Measurements from ENCODE around the gene PC.
"Not testable (repeated sequence)": the region's sequence is repeated elsewhere in the genome, so short reads cannot be mapped to it uniquely, and the experiment has no call there.

The PC gene

DNA sequence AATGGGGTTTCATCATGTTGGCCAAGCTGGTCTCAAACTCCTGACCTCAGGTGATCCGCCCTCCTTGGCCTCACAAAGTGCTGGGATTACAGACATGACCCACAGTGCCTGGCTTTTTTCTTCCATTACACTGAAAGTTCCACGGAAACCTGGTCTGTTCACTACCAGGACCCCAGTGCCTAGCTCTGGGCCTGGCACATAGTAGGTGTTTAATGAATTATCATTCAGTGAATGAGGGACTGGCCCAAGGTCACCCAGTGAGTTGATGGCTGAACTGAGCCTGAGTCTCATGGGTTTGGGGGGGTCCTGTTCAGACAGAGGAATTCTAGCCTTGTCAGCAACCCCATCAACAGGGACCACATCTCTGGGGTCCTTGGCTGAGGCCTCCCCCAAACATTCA lies 20.0 kb upstream of the PC start:
- FAIRE-seq: no peak

DNA sequence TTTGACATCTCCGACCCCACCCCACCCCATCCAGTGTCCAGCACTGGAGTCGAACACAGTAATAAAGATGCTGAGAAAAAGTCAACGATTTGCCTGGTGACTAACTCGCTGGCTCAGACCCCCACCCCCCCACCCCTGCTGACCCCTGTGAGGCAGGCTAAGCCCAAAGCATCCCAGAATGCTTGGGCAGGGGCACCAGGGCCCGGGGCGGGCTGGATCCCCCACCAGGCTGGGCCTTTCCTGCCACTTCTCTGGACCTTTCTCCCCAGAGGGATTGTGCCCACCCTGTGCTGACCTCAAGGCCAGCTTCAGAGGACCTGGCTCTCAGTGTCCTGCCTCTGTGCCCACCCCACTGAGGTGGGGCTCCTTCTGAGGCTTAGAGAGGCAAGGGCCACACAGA lies 18.7 kb upstream of the PC start:
- FAIRE-seq: no peak

DNA sequence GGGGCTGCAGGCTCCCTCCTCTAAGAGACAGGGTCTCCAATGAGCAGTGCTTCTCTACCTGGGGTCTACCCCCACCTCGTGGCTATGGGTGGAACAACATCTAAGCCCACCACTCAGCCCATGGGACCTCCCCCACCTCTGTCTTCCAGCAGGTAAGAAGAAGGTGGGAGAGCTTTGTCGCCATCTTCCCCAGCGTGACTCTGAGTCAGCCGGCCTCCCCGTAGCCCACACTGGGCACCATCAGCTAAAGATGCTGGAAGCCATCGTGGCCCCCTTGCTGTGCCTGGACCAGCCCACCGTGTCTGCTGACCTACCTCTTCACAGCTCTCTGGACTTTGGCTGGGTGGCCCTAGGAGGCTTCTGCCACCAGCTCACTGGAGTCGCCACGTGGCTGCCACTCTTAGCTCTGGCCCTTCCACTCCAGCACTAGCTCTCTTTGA lies 17.9 kb upstream of the PC start:
- no peak for FAIRE-seq

DNA sequence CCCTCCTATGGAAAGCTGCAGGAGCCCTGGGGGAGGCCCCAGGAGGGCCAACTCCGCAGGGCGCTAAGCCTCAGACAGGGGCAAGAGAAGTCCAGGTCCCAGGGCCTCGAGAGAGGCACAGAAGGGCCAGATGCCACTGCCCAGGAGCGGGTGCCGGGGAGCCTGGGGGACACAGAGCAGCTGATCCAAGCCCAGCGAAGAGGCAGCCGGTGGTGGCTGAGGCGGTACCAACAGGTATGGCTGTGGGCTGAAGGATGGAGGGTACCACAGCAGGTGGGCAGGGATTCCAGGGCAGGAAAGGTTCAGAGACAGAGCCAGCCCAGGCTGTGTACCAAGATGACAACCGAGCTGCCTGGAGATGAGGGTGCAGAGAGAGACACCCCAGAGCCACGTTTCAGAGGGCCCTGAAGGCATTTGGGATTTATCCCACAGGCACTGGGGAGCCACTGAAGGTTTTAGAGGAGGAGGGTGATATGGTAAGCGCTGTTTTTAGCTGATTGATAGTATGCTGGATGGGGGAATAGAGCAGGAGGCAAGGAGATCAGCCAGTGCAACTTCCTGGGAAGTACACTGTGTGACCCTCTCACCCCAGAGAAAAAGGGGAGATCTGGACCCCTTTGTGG lies 17.3 kb upstream of the PC start:
- no peak for FAIRE-seq

DNA sequence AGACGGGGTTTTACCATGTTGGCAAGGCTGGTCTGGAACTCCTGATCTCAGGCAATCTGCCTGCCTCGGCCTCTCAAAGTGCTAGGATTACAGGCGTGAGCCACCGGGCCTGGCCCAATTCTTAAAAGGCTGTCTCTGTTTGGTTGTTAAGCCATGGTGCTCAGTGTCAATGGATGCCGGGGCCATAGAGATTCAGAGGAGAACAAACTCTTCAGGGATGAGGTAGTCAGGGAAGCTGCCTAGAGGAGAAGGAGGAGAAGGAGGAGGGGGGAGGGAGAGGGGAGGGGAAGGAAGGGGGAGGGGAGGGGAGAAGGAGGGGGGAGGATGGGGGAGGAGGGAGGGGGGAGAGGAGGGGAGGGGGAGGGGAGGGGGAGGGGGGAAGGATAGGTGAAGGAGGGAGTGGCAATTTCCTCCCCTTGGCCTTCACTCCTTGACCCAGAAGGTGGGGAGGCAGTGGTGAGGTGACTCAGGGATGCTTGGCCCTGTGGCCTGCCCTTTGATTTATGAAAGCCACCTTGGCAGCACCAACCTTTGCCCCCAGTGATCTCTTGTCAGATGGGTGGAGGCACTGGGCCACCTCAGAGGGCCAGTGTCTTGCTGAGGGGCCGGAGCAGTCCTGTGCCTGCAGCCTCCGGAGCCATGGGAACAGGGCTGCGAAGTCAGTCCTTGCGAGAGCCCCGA lies 16.7 kb upstream of the PC start, which contains the start of gene C11orf86:
TSS of gene C11orf86 (plus strand) at position 581 of the 681 bp plus-strand sequence. CDS start at position 640, 59 bp downstream.
- FAIRE-seq: no peak

DNA sequence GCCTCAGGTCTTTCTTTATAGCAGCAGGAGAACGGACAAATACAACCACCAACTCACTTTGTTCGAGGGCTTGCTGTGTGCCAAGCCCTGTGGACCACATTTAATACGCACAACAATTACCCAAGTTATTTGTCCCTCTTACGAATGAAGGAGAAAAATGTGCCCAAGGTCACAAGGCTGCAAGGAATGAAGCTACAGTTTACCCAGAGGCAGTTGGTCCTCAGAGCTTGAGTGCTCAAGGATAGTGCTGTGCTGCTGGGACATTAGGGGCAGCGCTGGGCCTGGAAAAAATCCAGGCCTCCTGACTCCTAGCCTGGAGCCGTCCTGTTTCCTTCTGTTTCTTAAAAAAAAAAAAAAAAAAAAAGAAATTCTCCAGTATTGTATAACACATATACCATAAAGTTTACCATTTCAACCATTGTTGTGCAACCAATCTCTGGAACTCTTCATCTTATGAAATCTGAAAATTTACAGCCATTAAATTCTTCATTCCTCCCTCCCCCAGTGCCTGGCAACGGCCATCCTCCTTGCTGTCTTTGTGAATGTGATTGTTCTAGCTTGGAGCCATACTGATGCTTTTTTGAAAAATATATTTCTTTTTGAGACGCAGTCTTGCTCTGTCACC lies 15.9 kb upstream of the PC start:
- FAIRE-seq: no peak

DNA sequence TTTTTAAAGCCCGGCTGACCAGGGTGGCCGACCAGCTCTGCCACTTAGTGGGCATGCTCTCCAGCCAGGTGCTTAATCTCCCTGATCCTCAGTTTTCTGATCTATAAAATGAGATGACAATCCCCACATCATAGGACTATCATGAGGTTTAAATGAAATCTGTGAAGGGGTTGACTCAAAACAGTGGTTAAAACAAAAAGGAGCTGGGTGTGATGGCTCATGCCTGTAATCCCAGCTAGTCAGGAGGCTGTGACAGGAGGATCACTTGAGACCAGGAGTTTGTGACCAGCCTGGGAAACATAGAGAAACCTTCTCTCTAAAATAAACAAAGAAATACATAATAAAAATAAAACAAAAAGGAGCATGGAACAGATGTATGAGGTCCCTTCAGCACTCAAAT lies 13.3 kb upstream of the PC start:
- FAIRE-seq: no peak

DNA sequence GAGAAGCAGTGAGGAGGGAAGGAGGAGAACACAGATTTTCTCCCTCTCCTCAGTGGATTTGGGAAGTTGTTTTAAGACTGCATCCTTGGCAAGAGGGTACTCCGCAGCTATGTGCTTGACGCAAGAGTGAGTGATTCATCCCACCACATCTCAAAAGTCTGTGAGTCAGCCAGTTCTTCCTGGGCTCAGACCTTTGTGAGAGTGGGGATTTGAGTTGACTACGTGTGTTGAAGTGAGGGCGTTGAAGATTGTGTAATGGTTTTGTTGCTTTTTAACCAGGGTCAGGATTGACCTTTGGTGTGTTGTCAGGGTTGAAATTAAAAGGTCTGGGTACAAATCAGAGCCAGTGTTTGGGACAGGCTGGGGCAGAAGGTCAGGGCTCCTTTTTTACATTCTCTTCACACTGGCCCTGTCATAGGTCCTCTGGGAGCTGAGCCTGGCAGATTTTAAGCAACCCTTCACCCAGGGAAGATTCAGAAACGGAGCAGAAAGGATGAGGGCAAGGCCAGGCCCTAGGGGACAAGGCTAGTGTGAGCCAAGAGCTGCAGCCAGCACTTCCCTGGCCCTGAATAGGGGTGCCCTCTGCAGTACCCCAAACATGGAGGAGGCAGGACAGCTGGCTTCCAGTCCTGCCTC lies 12.7 kb upstream of the PC start:
- no peak for FAIRE-seq

DNA sequence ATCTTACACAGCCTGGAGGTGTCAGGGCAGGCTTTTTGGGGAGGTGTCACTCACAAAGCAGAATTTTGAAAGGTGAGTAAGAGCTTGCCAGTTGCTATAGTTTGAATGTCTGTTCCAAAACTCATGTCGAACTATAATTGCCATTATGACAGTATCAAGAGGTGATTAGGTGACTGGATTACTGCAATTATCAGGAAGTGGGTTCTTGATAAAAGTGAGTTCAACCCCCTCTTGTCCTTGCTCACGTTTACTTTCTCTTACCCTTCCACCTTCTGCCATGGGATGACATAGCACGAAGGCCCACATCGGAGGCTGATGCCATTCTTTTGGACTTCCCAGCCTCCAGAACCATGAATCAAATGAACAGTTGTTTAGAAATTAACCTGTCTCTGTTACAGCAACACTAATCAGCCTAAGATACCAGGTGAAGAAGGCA lies 12.2 kb upstream of the PC start:
- FAIRE-seq: no peak

DNA sequence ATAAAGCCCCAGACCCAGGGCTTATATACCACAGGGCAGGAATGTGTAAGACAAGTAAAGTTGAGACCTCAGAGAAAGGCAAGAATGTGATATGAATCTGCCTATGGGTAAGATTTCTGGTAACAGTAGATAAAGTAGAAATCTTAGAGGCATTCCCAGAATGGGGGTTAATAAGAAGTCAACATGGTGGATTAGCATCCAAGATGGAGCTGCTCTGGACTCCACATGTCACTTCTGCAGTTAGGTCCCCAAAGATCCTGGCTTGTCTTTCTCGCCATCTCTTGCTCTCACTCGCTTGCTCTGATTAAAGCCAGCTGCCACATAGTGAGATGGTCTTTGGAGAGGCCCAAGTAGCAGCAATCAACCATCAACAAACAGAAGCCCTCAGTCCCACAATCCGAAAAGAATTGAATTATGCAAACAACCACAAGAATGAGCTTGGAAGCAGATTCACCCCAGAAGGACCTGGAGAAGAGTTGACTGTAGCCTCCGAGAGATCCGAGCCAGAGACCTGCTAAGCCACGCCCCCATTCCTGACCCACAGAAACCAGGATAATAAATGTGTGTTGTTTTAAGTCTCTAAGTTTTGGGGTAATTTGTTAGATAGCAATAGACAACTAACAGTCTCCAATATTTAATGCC lies 11.5 kb upstream of the PC start:
- FAIRE-seq: no peak

DNA sequence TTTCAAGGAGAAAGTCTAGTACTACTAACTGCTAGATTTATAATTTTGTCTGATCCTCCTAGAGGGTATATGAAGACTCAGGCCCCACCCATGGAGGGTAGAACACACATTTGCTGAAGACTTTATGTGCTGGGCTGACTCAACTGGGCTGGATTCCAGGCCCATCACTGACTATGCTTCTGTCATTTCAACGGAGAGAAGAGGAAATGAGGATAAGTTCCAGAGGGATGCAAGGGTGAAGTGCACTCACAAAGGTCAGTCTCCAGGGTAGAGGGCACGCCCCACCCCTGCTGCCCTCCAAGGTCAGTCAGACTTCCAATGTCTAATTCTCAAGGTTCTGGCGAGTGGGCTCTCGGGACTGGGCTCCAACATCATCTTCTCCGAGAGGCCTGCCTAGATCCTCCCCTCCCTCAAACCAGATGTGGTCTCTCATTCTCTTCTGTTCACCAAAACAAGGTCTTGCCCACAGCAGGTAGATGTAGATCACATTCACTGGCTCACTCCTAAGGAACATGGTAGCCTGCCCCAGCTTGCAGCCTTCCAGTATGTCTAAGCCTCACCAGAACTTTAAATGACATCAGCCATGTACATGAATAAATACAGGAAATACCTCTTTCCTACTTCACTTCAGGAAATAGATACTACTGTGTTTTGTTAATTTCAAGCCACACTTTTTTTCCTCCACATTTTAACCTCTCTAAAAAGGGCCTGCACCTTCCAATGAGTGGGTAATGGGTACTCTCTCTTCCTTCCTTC lies 9.7 kb upstream of the PC start:
- no peak for FAIRE-seq

DNA sequence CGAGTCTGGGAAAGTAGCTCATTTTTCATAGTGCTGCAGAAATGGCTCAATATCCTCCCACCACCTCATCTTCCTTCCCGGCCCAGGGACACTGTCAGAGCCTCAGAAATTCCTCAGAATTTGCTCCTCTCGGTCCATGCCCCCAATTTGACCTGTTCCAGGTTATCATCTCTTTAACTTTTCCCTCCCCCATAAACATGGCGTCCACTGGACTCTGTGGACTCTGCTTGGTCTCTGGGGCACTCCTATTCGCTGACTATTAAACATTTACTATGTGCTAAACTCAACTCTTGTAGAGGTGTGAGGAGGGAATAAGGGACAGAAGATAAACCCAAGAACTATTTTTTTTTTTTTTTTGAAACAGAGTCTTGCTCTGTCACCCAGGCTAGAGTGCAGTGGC lies 8.2 kb upstream of the PC start:
- FAIRE-seq: no peak

DNA sequence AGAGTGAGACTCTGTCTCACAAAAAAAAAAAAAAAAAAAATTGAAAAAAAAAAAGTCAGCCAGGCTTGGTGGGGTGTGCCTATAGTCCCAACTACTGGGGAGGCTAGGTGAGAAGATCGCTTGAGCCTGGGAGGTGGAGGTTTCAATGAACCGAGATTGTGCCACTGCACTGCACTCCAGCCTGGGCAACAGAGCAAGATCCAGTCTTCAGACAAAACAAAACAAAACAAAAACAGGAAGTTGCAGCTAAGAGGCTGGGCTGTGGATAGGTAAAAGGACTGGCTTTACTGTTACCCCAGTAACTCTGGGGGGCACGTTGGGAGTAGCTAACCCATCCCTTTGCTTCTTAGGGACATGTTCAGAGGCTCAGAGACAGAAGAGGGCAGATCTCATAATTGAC lies 6.3 kb upstream of the PC start:
- FAIRE-seq: no peak

DNA sequence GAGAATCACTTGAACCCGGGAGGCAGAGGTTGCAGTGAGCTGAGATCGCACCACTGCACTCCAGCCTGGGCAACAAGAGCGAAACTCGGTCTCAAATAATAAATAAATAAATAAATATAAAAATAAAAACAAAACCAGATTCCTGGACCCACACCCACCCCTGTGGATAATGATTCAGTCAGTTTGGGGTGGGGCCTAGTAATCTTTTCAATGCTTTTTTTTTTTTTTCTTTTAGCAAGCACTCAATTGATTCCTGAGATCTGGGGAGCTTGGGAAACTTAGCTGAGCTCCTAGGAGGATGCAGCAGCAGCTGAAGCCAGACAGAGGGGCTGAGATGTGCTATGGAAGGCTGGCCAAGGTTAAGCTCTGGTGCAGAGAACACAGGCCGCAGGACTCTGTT lies 4.6 kb upstream of the PC start:
- FAIRE-seq: no peak

DNA sequence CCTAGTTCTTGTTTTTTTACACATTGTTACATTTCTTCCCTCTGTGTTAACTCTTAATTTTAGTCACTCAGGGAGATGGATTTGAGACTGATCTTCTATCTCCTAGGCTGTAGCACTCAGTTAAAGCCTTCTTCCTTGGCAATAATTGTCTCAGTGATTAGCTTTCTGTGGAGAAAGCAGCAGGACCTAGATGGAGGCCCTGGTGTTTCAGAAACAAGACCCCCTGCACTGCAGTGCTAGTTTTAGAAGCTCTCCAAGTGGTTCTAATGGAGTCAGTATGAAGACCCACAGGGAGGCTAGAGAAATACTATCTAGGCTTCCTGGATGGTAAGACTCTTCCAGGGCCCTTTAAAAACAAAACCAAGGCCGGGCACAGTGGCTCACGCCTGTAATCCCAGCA lies 4.1 kb upstream of the PC start:
- FAIRE-seq: no peak

DNA sequence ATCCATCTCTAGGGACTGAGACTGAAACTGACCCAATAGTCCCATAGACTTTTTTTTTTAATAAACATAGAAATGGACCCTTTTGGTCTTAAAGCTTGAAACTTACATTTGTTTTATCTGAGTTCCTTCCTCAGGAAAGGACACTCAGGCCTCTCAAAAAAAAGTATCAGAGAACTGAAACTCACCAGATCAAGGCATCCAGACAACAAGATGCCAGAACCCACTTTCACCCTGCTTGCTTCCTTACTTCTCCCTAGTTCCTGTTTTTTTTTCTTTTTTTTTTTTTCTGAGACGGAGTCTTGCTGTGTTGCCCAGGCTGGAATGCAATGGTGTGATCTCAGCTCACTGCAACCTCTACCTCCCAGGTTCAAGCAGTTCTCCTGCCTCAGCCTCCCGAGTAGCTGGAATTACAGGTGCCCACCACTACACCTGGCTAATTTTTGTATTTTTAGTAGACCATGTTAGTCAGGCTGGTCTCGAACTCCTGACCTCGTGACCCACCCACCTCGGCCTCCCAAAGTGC lies 3.6 kb upstream of the PC start:
- FAIRE-seq: not testable (repeated sequence)

DNA sequence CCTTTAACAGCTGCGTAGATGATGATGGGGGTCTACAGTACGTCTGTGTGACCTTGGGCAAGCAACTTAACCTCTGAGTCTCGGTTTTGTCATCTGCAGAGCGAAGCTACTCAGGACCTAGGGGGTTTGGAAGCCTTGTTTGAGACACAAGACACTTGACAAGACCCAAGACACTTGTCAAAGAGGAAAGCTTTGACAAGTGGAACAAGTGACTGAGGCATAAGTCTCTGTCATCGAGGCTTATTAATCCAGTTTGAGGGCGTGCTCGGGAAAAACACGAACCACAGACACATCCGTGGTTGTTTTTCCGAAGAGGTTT lies 732 bp upstream of the PC start:
- FAIRE-seq: no peak

DNA sequence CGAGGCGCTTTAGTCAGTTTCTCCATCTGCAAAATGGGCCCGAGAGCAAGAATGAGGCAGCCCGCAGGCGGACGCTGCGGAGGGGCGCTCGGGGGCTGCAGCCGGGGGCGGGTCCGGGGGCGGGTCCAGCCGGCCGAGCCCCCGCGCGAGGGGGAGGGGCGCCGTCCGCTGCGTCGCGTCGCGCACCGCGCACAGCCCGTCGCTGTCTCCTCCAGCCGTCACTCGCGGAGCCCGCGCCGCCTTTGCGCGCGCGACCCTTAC lies 282 bp downstream of the PC start:
- no peak for FAIRE-seq

DNA sequence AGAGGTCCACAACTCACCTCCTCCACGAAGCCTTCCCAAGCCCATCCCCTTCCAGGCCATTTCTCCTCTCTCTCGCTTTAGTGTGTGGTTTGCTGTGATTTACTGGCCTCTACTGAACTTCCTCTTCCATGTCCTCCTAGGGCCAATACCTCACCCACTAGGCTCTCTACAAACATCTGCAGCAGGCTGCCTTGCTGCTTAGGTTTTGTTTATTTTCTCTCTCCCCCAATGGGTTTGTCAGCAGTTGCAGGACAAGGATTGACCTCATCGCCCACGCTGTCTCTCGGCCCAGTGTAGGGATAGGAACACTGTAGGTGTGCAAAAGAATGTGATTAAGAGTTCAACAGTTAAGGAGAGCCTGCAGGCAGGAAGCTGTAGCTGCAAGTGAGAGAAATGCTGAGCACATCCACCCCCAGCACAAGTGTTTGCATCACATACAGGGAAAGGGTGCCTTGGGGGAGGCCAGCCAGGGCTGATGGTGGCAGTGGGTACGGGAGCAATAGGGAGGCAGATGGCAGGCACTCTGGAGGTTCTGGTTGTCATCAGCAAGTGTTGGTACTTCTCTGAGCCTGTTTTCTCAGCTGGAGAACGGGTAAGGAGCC lies 1.4 kb downstream of the PC start:
- no peak for FAIRE-seq

DNA sequence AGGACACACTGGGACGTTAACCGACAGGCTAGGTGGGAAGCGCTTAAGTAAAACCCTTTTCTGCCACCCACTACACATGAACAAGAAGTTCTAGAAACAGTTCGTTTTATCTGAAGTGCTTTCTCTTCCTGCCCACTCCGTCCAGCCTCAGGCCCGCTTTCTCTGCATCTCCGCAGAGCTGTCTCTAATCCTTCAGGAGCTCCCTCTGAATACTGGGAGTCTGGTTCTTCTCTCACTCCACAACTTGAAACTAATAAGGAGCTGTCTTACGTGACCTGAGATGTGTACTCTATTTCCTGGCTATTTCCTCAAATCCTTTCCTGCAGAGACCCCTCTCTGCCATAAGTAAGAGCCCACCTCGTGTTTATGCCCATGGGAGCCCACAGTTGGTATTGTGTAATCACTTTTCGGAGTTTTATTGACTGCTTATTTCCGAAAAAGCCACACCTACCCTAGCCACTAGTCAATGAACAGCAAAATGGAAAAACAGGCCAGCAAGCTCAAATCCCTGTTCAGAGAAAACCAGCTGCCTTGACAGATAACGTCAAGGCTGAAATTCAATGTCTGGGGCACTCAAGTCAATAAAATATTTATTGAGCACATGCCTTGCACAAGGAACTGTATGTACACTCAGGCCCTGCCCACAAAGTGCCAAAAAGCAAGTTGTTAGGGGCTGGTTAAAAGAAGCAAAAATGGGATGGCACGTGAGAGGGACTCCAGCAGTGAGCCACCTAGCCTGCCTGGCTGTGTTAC lies 4.9 kb downstream of the PC start:
- FAIRE-seq: no peak

DNA sequence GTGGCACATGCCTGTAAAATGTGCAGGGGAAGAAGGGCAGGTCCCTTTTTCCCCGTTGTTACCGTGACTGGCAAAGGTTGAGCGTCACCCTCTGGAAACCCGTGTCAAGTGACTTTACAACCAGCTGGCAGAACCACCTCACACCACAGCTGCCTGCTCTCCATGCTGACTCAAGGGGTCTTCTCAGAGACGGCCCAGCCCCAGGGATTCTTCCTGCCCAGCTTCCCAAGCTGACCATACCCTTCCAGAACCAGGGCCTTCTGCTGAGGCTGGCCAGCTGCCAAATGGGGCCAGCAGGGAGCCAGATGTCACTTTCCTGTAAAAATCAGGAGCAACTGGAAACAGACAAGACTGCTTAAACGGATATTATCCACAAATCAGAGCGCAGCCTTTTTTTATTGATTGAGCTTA lies 6.3 kb downstream of the PC start:
- FAIRE-seq: no peak

DNA sequence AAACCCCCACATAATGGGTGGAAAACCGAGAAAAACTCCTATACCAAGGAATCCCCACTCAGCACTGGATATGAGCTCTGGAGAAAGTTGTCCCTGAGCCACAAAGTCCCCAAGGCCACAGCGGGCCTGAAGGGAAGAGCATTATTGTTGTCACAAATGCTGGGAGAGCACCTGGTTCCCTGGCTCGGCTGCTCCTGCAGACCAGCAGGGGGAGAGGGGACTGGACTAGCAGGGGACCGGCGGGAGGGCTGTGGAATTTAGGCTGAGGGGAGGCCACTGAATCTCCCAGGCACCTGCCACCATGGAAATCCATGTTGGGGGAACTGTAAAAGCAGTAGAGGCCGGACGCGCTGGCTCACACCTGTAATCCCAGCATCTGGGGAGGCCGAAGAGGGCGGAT lies 7.0 kb downstream of the PC start:
- FAIRE-seq: no peak

Measured in endometrium (tissue), 2 donors.